Stomach (tissue), 9 donors: Measurements from ENCODE around the gene CFAP70. TPM values are rescaled to one million over a fixed set of nuclear protein-coding genes. Genes with fewer than 3 reads are reported as not detected.
"Not testable (repeated sequence)": the region's sequence is repeated elsewhere in the genome, so short reads cannot be mapped to it uniquely, and the experiment has no call there.

Source experiments
- DNase-seq, 2 donors: peaks; one replicate each; pipeline versions ENCODE4 v3.0.0 to v3.0.0-alpha.2; 2013 to 2019
- H3K27ac ChIP-seq, 5 donors: fragments of 200-600 bp in 4 of 5; sonication (generic) in 4 of 5; one replicate each; pipeline ENCODE4 v1.5.1; 2013 to 2019; ENCODE audit warnings: mild to moderate bottlenecking in 1 of 5, moderate library complexity in 1 of 5
- H3K27me3 ChIP-seq, 3 donors: fragments of 200-600 bp; sonication (generic); one replicate each; pipeline ENCODE4 v1.5.1; 2017 to 2019; ENCODE audit warnings: mixed run types in 1 of 3
- H3K36me3 ChIP-seq, 4 donors: fragments of 200-600 bp; sonication (generic); 1 replicate in 3 of 4; 2 replicates in 1 of 4; pipeline ENCODE4 v1.5.1; 2016 to 2019
- H3K4me1 ChIP-seq, 4 donors: fragments of 200-600 bp; sonication (generic); one replicate each; pipeline ENCODE4 v1.5.1; 2016 to 2019
- H3K4me3 ChIP-seq, 4 donors: fragments of 200-600 bp; sonication (generic) in 3 of 4; one replicate each; pipeline ENCODE4 v1.5.1; 2016 to 2019; ENCODE audit warnings: mild to moderate bottlenecking in 1 of 4
- H3K9me3 ChIP-seq, 4 donors: fragments of 200-600 bp; sonication (generic); one replicate each; pipeline ENCODE4 v1.5.1; 2016 to 2019
- EP300 ChIP-seq: sonication (generic); formaldehyde crosslinking; IDR thresholded peaks from one replicate; pipeline ENCODE4 v1.6.1; 2017; ENCODE audit warnings: antibody characterized with exemption
- POLR2A ChIP-seq, 4 donors: fragments of 450-650 bp; IDR thresholded peaks; one replicate each; pipeline ENCODE4 v1.6.1; 2016; ENCODE audit warnings: antibody characterized with exemption in 4 of 4, control low read depth in 2 of 4, mild to moderate bottlenecking in 1 of 4, moderate library complexity in 1 of 4
- POLR2AphosphoS5 ChIP-seq, 3 donors: sonication (generic); formaldehyde crosslinking; IDR thresholded peaks; one replicate each; pipeline ENCODE4 v1.6.1; 2016; ENCODE audit warnings: antibody characterized with exemption in 3 of 3
- WGBS, 5 donors: extraction: QIAGEN DNeasy Blood & Tissue Kit in 3 of 5; methylation state at CpG; one replicate each; pipeline versions ENCODE4 v1.1.5 to v1.1.7; 2013 to 2018; 5-methylcytosine and 5-hydroxymethylcytosine counted together
- intact Hi-C: fragments of 100-400 bp; cut with DNase I; formaldehyde crosslinking; loops from one replicate; pipeline ENCODE4 v1.15.1; 2023; ENCODE audit warnings: low total_unique reads
- polyA plus RNA-seq, 3 donors: library from polyadenylated mRNA; stranded (reverse); fragments of 200-250 nt; gene quantifications; one replicate each; pipeline ENCODE4 v1.2.3, GENCODE V29; 2013
- total RNA-seq, 5 donors: library from RNA; depleted of rRNA; stranded (reverse); fragments of >200 nt; gene quantifications; one replicate each; pipeline versions ENCODE4 v1.1.0 to v1.2.3, GENCODE V29; 2014 to 2016
- TF ChIP-seq, protein P1 (sequence below), 7 experiments: fragments of 450-650 bp in 4 of 7; fragments of 200-600 bp in 3 of 7; sonication (generic) in 3 of 7; IDR thresholded peaks; one replicate each; pipeline ENCODE4 v1.5.1; 2016 to 2019; ENCODE audit warnings: antibody characterized with exemption in 7 of 7, control low read depth in 2 of 7, mild to moderate bottlenecking in 1 of 7
- donor health status: healthy with polysubstance abuse.
- donor health status: Bipolar disorder and iron deficiency.
- donor health status: healthy.

Gene CFAP70
- total and polyA plus RNA-seq, 8 donors: 0.29 to 9.0 (median 2.0) TPM

DNA sequence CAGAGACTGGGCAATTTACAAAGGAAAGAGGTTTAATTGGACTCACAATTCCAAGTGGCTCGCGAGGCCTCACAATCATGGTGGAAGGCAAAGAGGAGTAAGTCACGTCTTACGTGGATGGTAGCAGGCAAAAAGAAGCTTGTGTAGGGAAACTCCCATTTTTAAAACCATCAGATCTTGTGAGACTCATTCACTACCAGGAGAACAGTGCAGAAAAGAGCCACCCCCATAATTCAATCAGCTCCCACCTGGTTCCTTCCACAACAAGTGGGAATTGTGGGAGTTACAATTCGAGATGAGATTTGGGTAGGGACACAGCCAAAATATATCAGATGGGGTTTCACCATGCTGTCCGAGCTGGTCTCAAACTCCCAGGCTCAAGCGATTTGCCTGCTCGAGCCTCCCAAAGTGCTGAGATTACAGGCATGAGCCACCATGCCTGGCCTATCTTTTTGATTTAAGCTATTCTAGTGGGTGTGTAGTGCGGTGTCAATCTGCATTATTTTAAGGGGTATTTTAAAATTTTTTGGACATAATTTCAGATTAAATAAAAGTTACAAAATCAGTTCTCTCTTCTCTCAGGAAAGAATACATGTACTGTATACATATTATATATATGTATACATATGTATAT, 97.2 kb downstream of the CFAP70 start:
- no peak for TF ChIP-seq EP300
- TF ChIP-seq POLR2AphosphoS5 (IDR thresholded peaks at IDR 0.05): no peak
- TF ChIP-seq POLR2A (IDR thresholded peaks at IDR 0.05): no peak
- TF ChIP-seq, protein P1, sequence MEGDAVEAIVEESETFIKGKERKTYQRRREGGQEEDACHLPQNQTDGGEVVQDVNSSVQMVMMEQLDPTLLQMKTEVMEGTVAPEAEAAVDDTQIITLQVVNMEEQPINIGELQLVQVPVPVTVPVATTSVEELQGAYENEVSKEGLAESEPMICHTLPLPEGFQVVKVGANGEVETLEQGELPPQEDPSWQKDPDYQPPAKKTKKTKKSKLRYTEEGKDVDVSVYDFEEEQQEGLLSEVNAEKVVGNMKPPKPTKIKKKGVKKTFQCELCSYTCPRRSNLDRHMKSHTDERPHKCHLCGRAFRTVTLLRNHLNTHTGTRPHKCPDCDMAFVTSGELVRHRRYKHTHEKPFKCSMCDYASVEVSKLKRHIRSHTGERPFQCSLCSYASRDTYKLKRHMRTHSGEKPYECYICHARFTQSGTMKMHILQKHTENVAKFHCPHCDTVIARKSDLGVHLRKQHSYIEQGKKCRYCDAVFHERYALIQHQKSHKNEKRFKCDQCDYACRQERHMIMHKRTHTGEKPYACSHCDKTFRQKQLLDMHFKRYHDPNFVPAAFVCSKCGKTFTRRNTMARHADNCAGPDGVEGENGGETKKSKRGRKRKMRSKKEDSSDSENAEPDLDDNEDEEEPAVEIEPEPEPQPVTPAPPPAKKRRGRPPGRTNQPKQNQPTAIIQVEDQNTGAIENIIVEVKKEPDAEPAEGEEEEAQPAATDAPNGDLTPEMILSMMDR (IDR thresholded peaks at IDR 0.05): no peak
- Histone ChIP-seq H3K4me1 (peaks cover 0 to 6% (median 0%) of the 10 kb centered on the region in 4 donors), H3K36me3 (no peaks in the 10 kb centered on the region), H3K27me3 (no peaks in the 10 kb centered on the region), H3K27ac (no peak overlapping the region), H3K4me3 (no peak overlapping the region), H3K9me3 (peaks cover 0 to 14% (median 0%) of the 10 kb centered on the region in 4 donors)
- no peak for DNase-seq
- intact Hi-C loops: no loop called here
- WGBS, 5 donors: 89 to 96% (median 92%) methylated on average over 9 of the region's 9 CpGs

DNA sequence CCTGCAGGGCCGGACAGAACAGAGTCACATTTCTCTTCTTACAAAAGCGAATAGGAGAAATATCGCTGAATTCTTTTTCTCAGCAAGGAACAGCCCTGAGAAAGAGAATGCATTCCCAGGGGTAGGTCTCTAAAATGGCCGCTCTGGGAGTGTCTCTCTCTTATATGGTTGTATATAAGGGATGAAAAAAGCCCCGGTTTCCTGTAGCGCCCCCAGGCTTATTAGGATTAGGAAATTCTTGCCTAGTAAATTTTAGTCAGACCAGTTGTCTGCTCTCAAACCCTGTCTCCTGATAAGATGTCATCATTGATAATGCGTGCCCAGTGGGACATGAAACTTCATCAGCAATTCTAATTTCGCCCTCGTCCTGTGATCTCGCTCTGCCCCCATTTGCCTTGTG, 100.1 kb downstream of the CFAP70 start:
- WGBS, 5 donors: 95 to 97% (median 97%) methylated on average over 10 of the region's 10 CpGs
- intact Hi-C loops: not testable (repeated sequence)

DNA sequence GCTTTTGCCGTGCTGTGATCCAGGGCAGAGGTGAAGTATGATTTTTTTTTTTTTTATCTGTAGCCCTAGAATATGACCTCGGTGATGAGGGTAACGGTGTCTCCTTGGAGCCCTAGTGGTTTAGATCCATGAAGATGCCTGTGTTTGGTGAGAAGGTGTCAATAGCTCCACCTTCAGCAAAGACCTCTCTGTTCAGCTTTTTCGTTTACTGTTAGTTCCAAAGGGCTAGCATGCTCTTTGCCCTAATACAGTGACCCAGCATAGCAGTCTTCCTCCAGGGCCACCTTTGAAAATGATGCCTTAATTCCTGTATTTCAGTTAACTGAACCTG, 105.5 kb downstream of the CFAP70 start:
- Histone ChIP-seq H3K4me3 (peak overlapping the region; percentile 76 to 87 (median 84)), H3K4me1 (peaks cover 22 to 34% (median 29%) of the 10 kb centered on the region in 4 donors), H3K36me3 (peaks cover 15 to 23% (median 22%) of the 10 kb centered on the region in 4 donors), H3K27ac (peak overlapping the region in 4 of 5 donors; percentile 93 to 95 (median 94)), H3K27me3 (no peaks in the 10 kb centered on the region), H3K9me3 (no peaks in the 10 kb centered on the region)
- peak in 1 of 2 donors; percentile 23 for DNase-seq
- TF ChIP-seq, protein P1 (IDR thresholded peaks at IDR 0.05): no peak
- 0 to 1% (median 0%) methylated on average over 4 of the region's 4 CpGs for WGBS, 5 donors
- intact Hi-C loops: no loop called here

More for the DNA sequence above, 100.1 kb downstream of the CFAP70 start:
- H3K27ac ChIP-seq, H3K4me3 ChIP-seq, DNase-seq, H3K36me3 ChIP-seq, H3K27me3 ChIP-seq, H3K4me1 ChIP-seq: not testable (repeated sequence)
- peaks cover 0 to 14% (median 0%) of the 10 kb centered on the region in 4 donors for H3K9me3 ChIP-seq

DNA sequence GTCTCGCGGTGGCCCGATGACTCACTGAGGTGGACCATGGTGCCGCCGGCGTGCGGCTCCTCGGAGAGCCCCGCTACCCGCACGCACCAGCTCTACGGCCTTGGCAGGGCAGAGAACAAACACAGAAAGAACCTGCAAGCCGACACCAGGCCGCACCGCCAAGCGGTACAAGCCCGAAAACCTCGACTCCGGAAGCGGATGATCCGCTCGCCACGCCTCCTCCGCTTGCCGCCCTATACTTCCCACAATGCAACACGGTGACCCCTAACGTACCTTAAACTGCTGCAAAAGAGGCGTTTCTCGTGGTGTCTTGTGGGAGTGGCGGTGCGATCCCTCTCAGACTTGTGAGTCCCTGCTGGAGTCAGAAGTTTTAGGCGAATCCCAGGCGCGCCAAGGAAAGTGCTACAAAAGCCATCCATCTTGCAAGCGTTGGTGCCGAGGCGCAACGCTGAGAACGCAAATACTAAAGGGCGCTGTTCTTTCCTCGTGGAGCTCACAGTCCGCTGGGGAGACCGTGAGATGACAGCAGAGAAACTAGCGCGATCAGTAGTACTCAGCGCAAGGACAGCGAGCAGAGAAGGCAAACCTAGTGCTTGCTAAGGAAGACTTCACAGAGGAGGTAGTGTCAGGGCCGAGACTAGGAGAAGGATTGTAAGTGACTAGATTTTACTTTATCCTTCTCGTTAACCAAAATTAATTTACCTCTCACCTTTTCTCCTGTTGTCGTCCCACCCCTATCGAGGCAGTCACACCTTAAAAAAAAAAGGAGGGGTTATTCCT, 106.0 kb downstream of the CFAP70 start, which contains the start of gene MRPS16:
TSS of gene MRPS16 (minus strand) at position 200 of the 780 bp plus-strand sequence. CDS start at position 38, 162 bp downstream.
- TF ChIP-seq EP300 (no peak), POLR2AphosphoS5 (IDR thresholded peaks at IDR 0.05) (peak; percentile 89 to 99 (median 99)), POLR2A (IDR thresholded peaks at IDR 0.05) (peak in 1 of 4 donors; percentile 55)
- TF ChIP-seq, protein P1 (IDR thresholded peaks at IDR 0.05): no peak
- intact Hi-C loops: no loop called here
- 0 to 1% (median 0%) methylated on average over 51 of the region's 51 CpGs for WGBS, 5 donors

More for the DNA sequence above, 106.0 kb downstream of the CFAP70 start, which contains the start of gene MRPS16:
- Histone ChIP-seq H3K27ac (peak within 1 kb of the TSS; percentile 93 to 95 (median 94)), H3K4me3 (peak within 1 kb of the TSS; percentile 76 to 87 (median 84)), H3K36me3 (peaks cover 15 to 23% (median 22%) of the 10 kb centered on the region in 4 donors), H3K4me1 (peaks cover 28 to 40% (median 33%) of the 10 kb centered on the region in 4 donors), H3K27me3 (no peaks in the 10 kb centered on the region), H3K9me3 (no peaks in the 10 kb centered on the region)
- peak; percentile 93 to 99 for DNase-seq
